A549 (cell line): ENCODE measurements around the gene CENPL. TPM values are rescaled to one million over a fixed set of nuclear protein-coding genes. Genes with fewer than 3 reads are reported as not detected.

Source experiments
- EHF ChIP-seq: fragments of 250-450 bp; sonication (Bioruptor Pico); IDR thresholded peaks from 2 replicates; pipeline ENCODE4 v1.5.0; 2020; ENCODE audit warnings: mild to moderate bottlenecking
- ESRRA ChIP-seq: fragments of 150-350 bp; IDR thresholded peaks from 2 replicates; pipeline ENCODE4 v1.6.1; 2014; ENCODE audit warnings: mild to moderate bottlenecking, low read length, borderline replicate concordance
- FOSB ChIP-seq: fragments of 250-450 bp; sonication (Bioruptor Pico); IDR thresholded peaks from 2 replicates; pipeline ENCODE4 v1.5.0; 2020; ENCODE audit warnings: mild to moderate bottlenecking, moderate library complexity
- FOSL2 ChIP-seq, 2 experiments: fragments of 450-650 bp in 1 of 2; fragments of >200 bp in 1 of 2; sonication (Bioruptor Twin) in 1 of 2; formaldehyde crosslinking; IDR thresholded peaks; 2 replicates each; pipeline versions ENCODE4 v1.5.0 to v1.6.1; 2016 to 2020; ENCODE audit warnings: mild to moderate bottlenecking in 1 of 2, moderate library complexity in 1 of 2
- FOXS1 ChIP-seq: fragments of 250-450 bp; sonication (Bioruptor Pico); IDR thresholded peaks from 2 replicates; pipeline ENCODE4 v1.5.0; 2020; ENCODE audit warnings: mild to moderate bottlenecking, moderate library complexity
- HEYL ChIP-seq: fragments of 250-450 bp; sonication (Bioruptor Pico); IDR thresholded peaks from 2 replicates; pipeline ENCODE4 v1.8.0; 2021; ENCODE audit warnings: mild to moderate bottlenecking, moderate library complexity
- HOXB13 ChIP-seq: fragments of 250-450 bp; sonication (Bioruptor Pico); IDR thresholded peaks from 2 replicates; pipeline ENCODE4 v1.5.0; 2020; ENCODE audit warnings: low read depth, mild to moderate bottlenecking, moderate library complexity
- KDM1A ChIP-seq: fragments of 200-600 bp; sonication (generic); IDR thresholded peaks from 2 replicates; pipeline ENCODE4 v1.6.1; 2016; ENCODE audit warnings: low read depth, mild to moderate bottlenecking
- MAFK ChIP-seq: fragments of 450-650 bp; IDR thresholded peaks from 2 replicates; pipeline ENCODE4 v1.6.1; 2014; ENCODE audit not compliant: partially characterized antibody
- MAZ ChIP-seq: fragments of 150-350 bp; IDR thresholded peaks from 2 replicates; pipeline ENCODE4 v1.6.1; 2014; ENCODE audit warnings: antibody characterized with exemption, low read depth, low read length, borderline replicate concordance
- MYC ChIP-seq: IDR thresholded peaks from 2 replicates; pipeline ENCODE4 v1.6.1; 2012; ENCODE audit warnings: mild to moderate bottlenecking, inconsistent platforms, low read length, improper control_type of control experiment, borderline replicate concordance
- NFE2L2 ChIP-seq: fragments of 150-350 bp; conservative IDR thresholded peaks from 2 replicates; pipeline ENCODE4 v1.6.1; 2014; ENCODE audit warnings: low read length
- NR3C1 ChIP-seq: fragments of >200 bp; sonication (Bioruptor Twin); formaldehyde crosslinking; IDR thresholded peaks from 3 replicates; pipeline ENCODE4 v1.6.1; 2017
- POLR2A ChIP-seq: IDR thresholded peaks from 2 replicates; pipeline ENCODE4 v1.6.1; 2012; ENCODE audit warnings: mild to moderate bottlenecking, low read length
- POLR2AphosphoS2 ChIP-seq: conservative IDR thresholded peaks from 2 replicates; pipeline ENCODE4 v1.6.1; 2012; ENCODE audit warnings: low read length, improper control_type of control experiment, inconsistent platforms
- RARB ChIP-seq: fragments of 250-450 bp; sonication (Bioruptor Pico); IDR thresholded peaks from 2 replicates; pipeline ENCODE4 v1.8.0; 2021; ENCODE audit warnings: mild to moderate bottlenecking, moderate library complexity
- RCOR1 ChIP-seq: fragments of 150-350 bp; IDR thresholded peaks from 2 replicates; pipeline ENCODE4 v1.6.1; 2014; ENCODE audit warnings: antibody characterized with exemption, low read length, low read depth
- RNF2 ChIP-seq: fragments of 200-600 bp; sonication (generic); IDR thresholded peaks from 2 replicates; pipeline ENCODE4 v1.6.1; 2016; ENCODE audit warnings: low read depth, mild to moderate bottlenecking, antibody characterized with exemption, moderate library complexity, borderline replicate concordance
- SMC3 ChIP-seq: fragments of >200 bp; sonication (Bioruptor Twin); formaldehyde crosslinking; IDR thresholded peaks from 3 replicates; pipeline ENCODE4 v1.6.1; 2018; ENCODE audit warnings: inconsistent platforms
- TFCP2L1 ChIP-seq: fragments of 250-450 bp; sonication (Bioruptor Pico); IDR thresholded peaks from 2 replicates; pipeline ENCODE4 v1.5.0; 2021; ENCODE audit warnings: mild to moderate bottlenecking
- TP53 ChIP-seq: fragments of 250-450 bp; sonication (Bioruptor Pico); IDR thresholded peaks from 2 replicates; pipeline ENCODE4 v1.5.0; 2021; ENCODE audit warnings: mild to moderate bottlenecking, moderate library complexity
- ZNF302 ChIP-seq: fragments of 250-450 bp; sonication (Bioruptor Pico); IDR thresholded peaks from 2 replicates; pipeline ENCODE4 v1.9.0; 2021; ENCODE audit warnings: inconsistent platforms, mild to moderate bottlenecking, moderate library complexity
- ZSCAN20 ChIP-seq: fragments of 250-450 bp; sonication (Bioruptor Pico); IDR thresholded peaks from 2 replicates; pipeline ENCODE4 v1.8.0; 2022; ENCODE audit warnings: mild to moderate bottlenecking, moderate library complexity
- polyA plus RNA-seq, 4 experiments: library from polyadenylated mRNA; depleted of rRNA in 3 of 4; stranded (reverse); fragments of >200 nt; fragmentation: RNase III in 1 of 4; extraction: RNeasy Plus Mini Kit Qiagen cat#74134 plus additional on column Dnase treatment in 1 of 4; gene quantifications; 2 replicates in 3 of 4; 3 replicates in 1 of 4; pipeline ENCODE4 v1.2.3, GENCODE V29; 2011 to 2017
- TF ChIP-seq, protein P1 (sequence below): fragments of 150-350 bp; IDR thresholded peaks from 2 replicates; pipeline ENCODE4 v1.6.1; 2014; ENCODE audit warnings: low read depth, mild to moderate bottlenecking, low read length
- TF ChIP-seq, protein P2 (sequence below): fragments of 250-450 bp; sonication (Bioruptor Pico); IDR thresholded peaks from 2 replicates; pipeline ENCODE4 v1.5.0; 2021; ENCODE audit warnings: mild to moderate bottlenecking, moderate library complexity, borderline replicate concordance
- TF ChIP-seq, protein P3 (sequence below): IDR thresholded peaks from 2 replicates; pipeline ENCODE4 v1.6.1; 2012; ENCODE audit warnings: low read depth, borderline replicate concordance
- TF ChIP-seq, protein P4 (sequence below): fragments of >200 bp; sonication (Bioruptor Twin); formaldehyde crosslinking; IDR thresholded peaks from 3 replicates; pipeline ENCODE4 v1.6.1; 2016
- TF ChIP-seq, protein P5 (sequence below): fragments of 200-600 bp; sonication (generic); IDR thresholded peaks from 2 replicates; pipeline ENCODE4 v1.6.1; 2016; ENCODE audit warnings: antibody characterized with exemption, mild to moderate bottlenecking, moderate library complexity
- TF ChIP-seq, protein P6 (sequence below): fragments of >200 bp; sonication (Bioruptor Twin); formaldehyde crosslinking; IDR thresholded peaks from 2 replicates; pipeline ENCODE4 v1.6.1; 2016
- TF ChIP-seq, protein P7 (sequence below): fragments of >200 bp; sonication (Bioruptor Twin); formaldehyde crosslinking; IDR thresholded peaks from 3 replicates; pipeline ENCODE4 v1.5.1; 2016

CENPL gene
- polyA plus RNA-seq, 2 of the 4 experiments (the other 2 are of a cell fraction): 10.8 to 20.2 TPM

DNA sequence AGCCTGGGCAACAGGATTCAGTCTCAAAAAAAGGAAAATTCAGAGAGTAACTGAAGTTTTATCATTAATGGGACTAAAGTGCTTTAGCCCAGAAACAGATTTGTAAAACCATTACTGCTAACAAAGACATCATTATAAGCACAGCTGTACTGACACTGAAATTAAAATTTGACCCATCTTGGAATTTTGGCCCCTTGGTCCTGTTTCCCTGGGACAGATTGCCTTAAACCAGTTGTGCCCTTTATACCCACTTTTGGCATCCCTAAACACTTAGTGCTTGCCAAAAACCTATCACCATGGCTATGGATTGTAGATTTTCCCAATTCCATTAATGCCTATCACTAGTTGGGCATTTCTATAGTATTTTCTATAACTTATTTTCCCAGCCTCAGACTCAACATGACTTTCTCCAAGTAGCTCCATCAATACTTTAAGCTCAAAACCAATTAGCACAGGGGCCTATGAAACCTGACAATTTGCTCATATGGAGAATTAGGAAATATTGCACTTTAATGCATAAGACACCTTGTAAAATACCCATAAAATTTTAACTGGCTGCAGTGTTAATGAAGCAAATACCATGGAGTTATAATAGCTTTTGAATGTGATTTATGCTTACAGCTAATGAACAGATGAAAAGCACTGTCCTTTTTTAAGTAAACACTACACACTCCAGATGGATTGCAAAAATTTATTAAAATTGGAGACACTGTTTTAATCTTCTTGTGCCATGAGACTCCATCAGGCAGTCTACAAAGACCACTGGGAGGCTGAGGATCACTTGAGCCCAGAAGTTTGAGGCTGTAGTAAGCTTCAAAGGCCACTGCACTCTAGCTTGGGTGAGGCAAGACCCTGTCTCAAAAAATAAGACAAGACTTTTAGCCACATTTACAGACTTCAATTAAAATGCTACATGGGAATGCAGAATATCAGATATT, 38.8 kb upstream of the CENPL start (continued):
- TF ChIP-seq, protein P1, sequence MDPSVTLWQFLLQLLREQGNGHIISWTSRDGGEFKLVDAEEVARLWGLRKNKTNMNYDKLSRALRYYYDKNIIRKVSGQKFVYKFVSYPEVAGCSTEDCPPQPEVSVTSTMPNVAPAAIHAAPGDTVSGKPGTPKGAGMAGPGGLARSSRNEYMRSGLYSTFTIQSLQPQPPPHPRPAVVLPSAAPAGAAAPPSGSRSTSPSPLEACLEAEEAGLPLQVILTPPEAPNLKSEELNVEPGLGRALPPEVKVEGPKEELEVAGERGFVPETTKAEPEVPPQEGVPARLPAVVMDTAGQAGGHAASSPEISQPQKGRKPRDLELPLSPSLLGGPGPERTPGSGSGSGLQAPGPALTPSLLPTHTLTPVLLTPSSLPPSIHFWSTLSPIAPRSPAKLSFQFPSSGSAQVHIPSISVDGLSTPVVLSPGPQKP: no peak
- TF ChIP-seq HOXB13 (CRISPR knock-in tag): no peak
- TF ChIP-seq RCOR1: no peak
- TF ChIP-seq HEYL (CRISPR knock-in tag): no peak
- TF ChIP-seq ZNF302 (CRISPR knock-in tag): no peak
- TF ChIP-seq KDM1A: no peak
- TF ChIP-seq, protein P2, sequence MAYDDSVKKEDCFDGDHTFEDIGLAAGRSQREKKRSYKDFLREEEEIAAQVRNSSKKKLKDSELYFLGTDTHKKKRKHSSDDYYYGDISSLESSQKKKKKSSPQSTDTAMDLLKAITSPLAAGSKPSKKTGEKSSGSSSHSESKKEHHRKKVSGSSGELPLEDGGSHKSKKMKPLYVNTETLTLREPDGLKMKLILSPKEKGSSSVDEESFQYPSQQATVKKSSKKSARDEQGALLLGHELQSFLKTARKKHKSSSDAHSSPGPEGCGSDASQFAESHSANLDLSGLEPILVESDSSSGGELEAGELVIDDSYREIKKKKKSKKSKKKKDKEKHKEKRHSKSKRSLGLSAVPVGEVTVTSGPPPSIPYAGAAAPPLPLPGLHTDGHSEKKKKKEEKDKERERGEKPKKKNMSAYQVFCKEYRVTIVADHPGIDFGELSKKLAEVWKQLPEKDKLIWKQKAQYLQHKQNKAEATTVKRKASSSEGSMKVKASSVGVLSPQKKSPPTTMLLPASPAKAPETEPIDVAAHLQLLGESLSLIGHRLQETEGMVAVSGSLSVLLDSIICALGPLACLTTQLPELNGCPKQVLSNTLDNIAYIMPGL (CRISPR knock-in tag): peak; percentile 61; the same call in 1 of the 2 replicates
- TF ChIP-seq FOSB: peak; percentile 95; the same call in 1 of the 2 replicates
- TF ChIP-seq FOSL2 (IDR thresholded peaks at IDR 0.05): no peak
- no peak for TF ChIP-seq FOSL2 (CRISPR knock-in tag; IDR thresholded peaks at IDR 0.05)
- no peak for TF ChIP-seq POLR2A
- no peak for TF ChIP-seq RNF2
- no peak for TF ChIP-seq NFE2L2
- TF ChIP-seq NR3C1: no peak
- peak; percentile 88 for TF ChIP-seq RARB (CRISPR knock-in tag)
- TF ChIP-seq MAFK: no peak
- TF ChIP-seq, protein P3, sequence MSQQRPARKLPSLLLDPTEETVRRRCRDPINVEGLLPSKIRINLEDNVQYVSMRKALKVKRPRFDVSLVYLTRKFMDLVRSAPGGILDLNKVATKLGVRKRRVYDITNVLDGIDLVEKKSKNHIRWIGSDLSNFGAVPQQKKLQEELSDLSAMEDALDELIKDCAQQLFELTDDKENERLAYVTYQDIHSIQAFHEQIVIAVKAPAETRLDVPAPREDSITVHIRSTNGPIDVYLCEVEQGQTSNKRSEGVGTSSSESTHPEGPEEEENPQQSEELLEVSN: no peak
- TF ChIP-seq TP53 (CRISPR knock-in tag): 0 out of 2 replicates have a peak, but pooled peaks have one; percentile 1
- no peak for TF ChIP-seq MAZ
- TF ChIP-seq MYC: no peak
- TF ChIP-seq SMC3: no peak
- TF ChIP-seq, protein P4, sequence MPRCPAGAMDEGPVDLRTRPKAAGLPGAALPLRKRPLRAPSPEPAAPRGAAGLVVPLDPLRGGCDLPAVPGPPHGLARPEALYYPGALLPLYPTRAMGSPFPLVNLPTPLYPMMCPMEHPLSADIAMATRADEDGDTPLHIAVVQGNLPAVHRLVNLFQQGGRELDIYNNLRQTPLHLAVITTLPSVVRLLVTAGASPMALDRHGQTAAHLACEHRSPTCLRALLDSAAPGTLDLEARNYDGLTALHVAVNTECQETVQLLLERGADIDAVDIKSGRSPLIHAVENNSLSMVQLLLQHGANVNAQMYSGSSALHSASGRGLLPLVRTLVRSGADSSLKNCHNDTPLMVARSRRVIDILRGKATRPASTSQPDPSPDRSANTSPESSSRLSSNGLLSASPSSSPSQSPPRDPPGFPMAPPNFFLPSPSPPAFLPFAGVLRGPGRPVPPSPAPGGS: peak; percentile 7; the same call in 1 of the 3 replicates
- no peak for TF ChIP-seq ZSCAN20
- TF ChIP-seq EHF (CRISPR knock-in tag): 0 out of 2 replicates have a peak, but pooled peaks have one; percentile 51
- no peak for TF ChIP-seq ESRRA
- peak; percentile 93 for TF ChIP-seq POLR2AphosphoS2
- TF ChIP-seq TFCP2L1 (CRISPR knock-in tag): peak; percentile 96
- TF ChIP-seq, protein P5, sequence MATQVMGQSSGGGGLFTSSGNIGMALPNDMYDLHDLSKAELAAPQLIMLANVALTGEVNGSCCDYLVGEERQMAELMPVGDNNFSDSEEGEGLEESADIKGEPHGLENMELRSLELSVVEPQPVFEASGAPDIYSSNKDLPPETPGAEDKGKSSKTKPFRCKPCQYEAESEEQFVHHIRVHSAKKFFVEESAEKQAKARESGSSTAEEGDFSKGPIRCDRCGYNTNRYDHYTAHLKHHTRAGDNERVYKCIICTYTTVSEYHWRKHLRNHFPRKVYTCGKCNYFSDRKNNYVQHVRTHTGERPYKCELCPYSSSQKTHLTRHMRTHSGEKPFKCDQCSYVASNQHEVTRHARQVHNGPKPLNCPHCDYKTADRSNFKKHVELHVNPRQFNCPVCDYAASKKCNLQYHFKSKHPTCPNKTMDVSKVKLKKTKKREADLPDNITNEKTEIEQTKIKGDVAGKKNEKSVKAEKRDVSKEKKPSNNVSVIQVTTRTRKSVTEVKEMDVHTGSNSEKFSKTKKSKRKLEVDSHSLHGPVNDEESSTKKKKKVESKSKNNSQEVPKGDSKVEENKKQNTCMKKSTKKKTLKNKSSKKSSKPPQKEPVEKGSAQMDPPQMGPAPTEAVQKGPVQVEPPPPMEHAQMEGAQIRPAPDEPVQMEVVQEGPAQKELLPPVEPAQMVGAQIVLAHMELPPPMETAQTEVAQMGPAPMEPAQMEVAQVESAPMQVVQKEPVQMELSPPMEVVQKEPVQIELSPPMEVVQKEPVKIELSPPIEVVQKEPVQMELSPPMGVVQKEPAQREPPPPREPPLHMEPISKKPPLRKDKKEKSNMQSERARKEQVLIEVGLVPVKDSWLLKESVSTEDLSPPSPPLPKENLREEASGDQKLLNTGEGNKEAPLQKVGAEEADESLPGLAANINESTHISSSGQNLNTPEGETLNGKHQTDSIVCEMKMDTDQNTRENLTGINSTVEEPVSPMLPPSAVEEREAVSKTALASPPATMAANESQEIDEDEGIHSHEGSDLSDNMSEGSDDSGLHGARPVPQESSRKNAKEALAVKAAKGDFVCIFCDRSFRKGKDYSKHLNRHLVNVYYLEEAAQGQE: no peak
- TF ChIP-seq, protein P6, sequence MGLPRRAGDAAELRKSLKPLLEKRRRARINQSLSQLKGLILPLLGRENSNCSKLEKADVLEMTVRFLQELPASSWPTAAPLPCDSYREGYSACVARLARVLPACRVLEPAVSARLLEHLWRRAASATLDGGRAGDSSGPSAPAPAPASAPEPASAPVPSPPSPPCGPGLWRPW: no peak
- TF ChIP-seq FOXS1: no peak
- TF ChIP-seq, protein P7, sequence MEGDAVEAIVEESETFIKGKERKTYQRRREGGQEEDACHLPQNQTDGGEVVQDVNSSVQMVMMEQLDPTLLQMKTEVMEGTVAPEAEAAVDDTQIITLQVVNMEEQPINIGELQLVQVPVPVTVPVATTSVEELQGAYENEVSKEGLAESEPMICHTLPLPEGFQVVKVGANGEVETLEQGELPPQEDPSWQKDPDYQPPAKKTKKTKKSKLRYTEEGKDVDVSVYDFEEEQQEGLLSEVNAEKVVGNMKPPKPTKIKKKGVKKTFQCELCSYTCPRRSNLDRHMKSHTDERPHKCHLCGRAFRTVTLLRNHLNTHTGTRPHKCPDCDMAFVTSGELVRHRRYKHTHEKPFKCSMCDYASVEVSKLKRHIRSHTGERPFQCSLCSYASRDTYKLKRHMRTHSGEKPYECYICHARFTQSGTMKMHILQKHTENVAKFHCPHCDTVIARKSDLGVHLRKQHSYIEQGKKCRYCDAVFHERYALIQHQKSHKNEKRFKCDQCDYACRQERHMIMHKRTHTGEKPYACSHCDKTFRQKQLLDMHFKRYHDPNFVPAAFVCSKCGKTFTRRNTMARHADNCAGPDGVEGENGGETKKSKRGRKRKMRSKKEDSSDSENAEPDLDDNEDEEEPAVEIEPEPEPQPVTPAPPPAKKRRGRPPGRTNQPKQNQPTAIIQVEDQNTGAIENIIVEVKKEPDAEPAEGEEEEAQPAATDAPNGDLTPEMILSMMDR: no peak
